Activated CD8-positive, alpha-beta T cell treated with anti-CD3 and anti-CD28 coated beads for 36 hours (primary cell): ENCODE data around the gene CD244. TPM values are rescaled to one million over a fixed set of nuclear protein-coding genes. Genes with fewer than 3 reads are reported as not detected.

ENCODE experiments used
- ATAC-seq: fragments of 200-7000 bp; cut with Tn5 transposase; one replicate; pipeline ENCODE4 v1.10.0; 2021; ENCODE audit warnings: mild to moderate bottlenecking, moderate library complexity
- CTCF ChIA-PET: fragments of 350-600 bp; sonication (Branson Sonifier 250); formaldehyde crosslinking; loops from one replicate; lab custom pipeline; 2021; ENCODE audit warnings: antibody characterized with exemption; lab: Charles Lee
- POLR2A ChIA-PET: fragments of 350-600 bp; sonication (Branson Sonifier 250); formaldehyde crosslinking; loops from one replicate; lab custom pipeline; 2021; ENCODE audit warnings: antibody characterized with exemption; lab: Charles Lee
- DNase-seq: peaks from one replicate; pipeline ENCODE4 v3.0.0-alpha.2; 2020
- H3K27ac Mint-ChIP-seq: one replicate; pipeline ENCODE4 v1.8.0; 2021; ENCODE audit warnings: mild to moderate bottlenecking, mixed read lengths
- H3K27me3 Mint-ChIP-seq: one replicate; pipeline ENCODE4 v1.8.0; 2021; ENCODE audit warnings: mixed read lengths
- H3K36me3 Mint-ChIP-seq: one replicate; pipeline ENCODE4 v1.8.0; 2021; ENCODE audit warnings: low read depth, mixed read lengths
- H3K4me1 Mint-ChIP-seq: one replicate; pipeline ENCODE4 v1.8.0; 2021; ENCODE audit warnings: low read depth, mixed read lengths
- H3K4me3 Mint-ChIP-seq: one replicate; pipeline ENCODE4 v1.8.0; 2021; ENCODE audit warnings: mild to moderate bottlenecking, moderate library complexity, mixed read lengths
- H3K9me3 Mint-ChIP-seq: one replicate; pipeline ENCODE4 v1.8.0; 2021; ENCODE audit warnings: mixed read lengths
- CTCF ChIP-seq: fragments of 200-600 bp; IDR thresholded peaks from one replicate; pipeline ENCODE4 v1.8.0; 2022; ENCODE audit warnings: antibody characterized with exemption, mild to moderate bottlenecking
- intact Hi-C: fragments of 100-400 bp; cut with micrococcal nuclease; formaldehyde crosslinking; loops from one replicate; pipeline ENCODE4 v1.10.0; 2022
- total RNA-seq, 2 experiments: library from RNA; stranded (reverse); gene quantifications; one replicate each; pipeline ENCODE4 v1.2.3, GENCODE V29; 2021

CD244 gene
- total RNA-seq, 2 experiments from 2014 or later, result 1.4 to 1.8 TPM

GRCh38 chr1:160829766-160830165 is 32.9 kb downstream of the CD244 start:
- H3K4me1 Mint-ChIP-seq, result peaks cover 26% of the 10 kb centered on the region

GRCh38 chr1:160827418-160827817 is 35.3 kb downstream of the CD244 start:
- TF ChIP-seq CTCF, result no peak
- Mint-ChIP-seq H3K4me3 (no peak overlapping the region), H3K9me3 (no peaks in the 10 kb centered on the region), H3K4me1 (peaks cover 13% of the 10 kb centered on the region), H3K36me3 (peaks cover 4% of the 10 kb centered on the region), H3K27me3 (no peaks in the 10 kb centered on the region), H3K27ac (no peak overlapping the region)
- CTCF ChIA-PET, result interaction anchor here (0.7 to 6.8 kb wide), 10 partner anchors 8 to 124 kb away, joined by 3 to 107 read pairs (median 4); no protein-coding TSS in a partner anchor
- POLR2A ChIA-PET, result no interaction called here
- no peak for DNase-seq
- intact Hi-C loops, result no loop called here
- no peak for ATAC-seq

More at GRCh38 chr1:160829766-160830165, 32.9 kb downstream of the CD244 start:
- POLR2A ChIA-PET, result interaction anchor here (1.3 to 1.5 kb wide), 2 partner anchors 24 to 53 kb away, joined by 3 read pairs; no protein-coding TSS in a partner anchor
- intact Hi-C loops, result loop anchor here (2.0 kb wide), 2 partner anchors 53 to 103 kb away; no protein-coding TSS in a partner anchor
- TF ChIP-seq CTCF, result no peak
- peaks cover 4% of the 10 kb centered on the region for H3K36me3 Mint-ChIP-seq
- no peaks in the 10 kb centered on the region for H3K27me3 Mint-ChIP-seq
- no peak overlapping the region for H3K4me3 Mint-ChIP-seq
- no peaks in the 10 kb centered on the region for H3K9me3 Mint-ChIP-seq
- peak overlapping the region; percentile 25 for H3K27ac Mint-ChIP-seq
- ATAC-seq (no peak), DNase-seq (no peak)
- CTCF ChIA-PET, result interaction anchor here (0.7 to 6.8 kb wide), 15 partner anchors 9 to 148 kb away, joined by 3 to 107 read pairs (median 6); no protein-coding TSS in a partner anchor

GRCh38 chr1:160826546-160826945 is 36.1 kb downstream of the CD244 start:
- ATAC-seq (no peak), DNase-seq (no peak)
- no peak overlapping the region for H3K27ac Mint-ChIP-seq

GRCh38 chr1:160823296-160823695 is 39.4 kb downstream of the CD244 start:
- Mint-ChIP-seq H3K36me3 (peaks cover 8% of the 10 kb centered on the region), H3K4me1 (peaks cover 2% of the 10 kb centered on the region), H3K4me3 (no peak overlapping the region), H3K27me3 (no peaks in the 10 kb centered on the region), H3K27ac (no peak overlapping the region), H3K9me3 (no peaks in the 10 kb centered on the region)
- TF ChIP-seq CTCF, result no peak
- no peak for ATAC-seq
- ChIA-PET POLR2A (no interaction called here), CTCF (interaction anchor here (1.2 to 2.1 kb wide), 5 partner anchors 47 to 148 kb away, joined by 3 to 13 read pairs (median 4); no protein-coding TSS in a partner anchor)
- DNase-seq, result no peak
- intact Hi-C loops, result no loop called here

More at GRCh38 chr1:160826546-160826945, 36.1 kb downstream of the CD244 start:
- no peaks in the 10 kb centered on the region for H3K27me3 Mint-ChIP-seq
- H3K4me1 Mint-ChIP-seq, result peaks cover 13% of the 10 kb centered on the region
- intact Hi-C loops, result no loop called here
- H3K9me3 Mint-ChIP-seq, result no peaks in the 10 kb centered on the region
- ChIA-PET POLR2A (no interaction called here), CTCF (interaction anchor here (0.7 to 6.8 kb wide), 5 partner anchors 8 to 151 kb away, joined by 3 to 107 read pairs (median 4); no protein-coding TSS in a partner anchor)
- H3K4me3 Mint-ChIP-seq, result no peak overlapping the region
- no peak for TF ChIP-seq CTCF
- H3K36me3 Mint-ChIP-seq, result peaks cover 4% of the 10 kb centered on the region

- Mint-ChIP-seq H3K36me3 (peaks cover 9% of the 10 kb centered on the region), H3K4me1 (peaks cover 5% of the 10 kb centered on the region), H3K27ac (no peak overlapping the region), H3K4me3 (no peak overlapping the region), H3K9me3 (no peaks in the 10 kb centered on the region), H3K27me3 (no peaks in the 10 kb centered on the region)
- POLR2A ChIA-PET, result no interaction called here
- DNase-seq, result peak; percentile 37
- CTCF ChIA-PET, result interaction anchor here (0.9 to 5.0 kb wide), 7 partner anchors 9 to 131 kb away, joined by 3 to 28 read pairs (median 4); no protein-coding TSS in a partner anchor
- ATAC-seq, result no peak
- TF ChIP-seq CTCF, result no peak
- intact Hi-C loops, result no loop called here
These were observed 41.1 kb downstream of the CD244 start for GRCh38 chr1:160821627-160822026.
